ENCODE results near the gene CIDEC.
"Not testable (repeated sequence)": the region's sequence is repeated elsewhere in the genome, so short reads cannot be mapped to it uniquely, and the experiment has no call there.

CIDEC gene

DNA sequence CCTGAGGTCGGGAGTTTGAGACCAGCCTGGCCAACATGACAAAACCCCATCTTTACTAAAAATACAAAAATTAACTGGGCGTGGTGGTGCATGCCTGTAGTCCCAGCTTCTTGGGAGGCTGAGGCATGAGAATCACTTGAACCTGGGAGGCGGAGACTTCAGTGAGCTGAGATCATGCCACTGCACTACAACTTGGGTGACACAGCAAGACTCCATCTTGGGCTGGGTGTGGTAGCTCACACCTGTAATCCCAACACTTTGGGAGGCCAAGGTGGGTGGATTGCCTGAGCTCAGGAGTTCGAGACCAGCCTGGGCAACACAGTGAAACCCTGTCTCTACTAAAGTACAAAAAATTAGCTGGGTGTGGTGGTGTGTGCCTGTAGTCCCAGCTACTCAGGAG is 3.8 kb downstream of the CIDEC start:
- DNase-seq (ENCODE audit: low spot score), result not testable (repeated sequence)

- no peak for DNase-seq (ENCODE audit: low spot score)
Observed at GRCh38 chr3:9875448-9875847, 4.6 kb downstream of the CIDEC start.

- DNase-seq (ENCODE audit: low spot score), result not testable (repeated sequence)
Observed at GRCh38 chr3:9872067-9872466, 8.0 kb downstream of the CIDEC start.

- no peak for DNase-seq (ENCODE audit: low spot score)
Observed at GRCh38 chr3:9870978-9871377, 9.1 kb downstream of the CIDEC start.

GRCh38 chr3:9869955-9870354 is 10.1 kb downstream of the CIDEC start:
- DNase-seq (ENCODE audit: low spot score), result no peak

GRCh38 chr3:9867106-9867505 is 12.9 kb downstream of the CIDEC start:
- DNase-seq (ENCODE audit: low spot score), result no peak

DNA sequence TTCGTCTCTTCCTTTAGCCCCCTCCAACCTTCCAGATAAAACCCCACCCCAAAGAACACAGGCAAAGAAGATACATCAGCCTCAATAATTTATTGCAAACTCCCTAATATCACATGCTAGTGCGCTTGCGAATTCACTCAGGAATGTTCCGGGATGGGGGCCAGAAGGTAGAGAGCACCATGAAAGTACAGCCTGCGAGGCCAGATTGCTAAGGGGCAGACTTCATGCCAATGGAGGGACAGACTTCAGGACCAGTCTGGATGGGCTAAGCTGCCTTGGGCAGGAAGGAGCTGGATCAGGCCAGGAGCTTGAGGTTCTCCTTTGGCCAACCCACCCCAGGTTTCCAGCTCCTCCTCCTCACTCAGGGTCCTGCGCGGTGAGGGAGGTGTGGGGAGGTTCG is 13.4 kb downstream of the CIDEC start:
- no peak for DNase-seq (ENCODE audit: low spot score)

DNA sequence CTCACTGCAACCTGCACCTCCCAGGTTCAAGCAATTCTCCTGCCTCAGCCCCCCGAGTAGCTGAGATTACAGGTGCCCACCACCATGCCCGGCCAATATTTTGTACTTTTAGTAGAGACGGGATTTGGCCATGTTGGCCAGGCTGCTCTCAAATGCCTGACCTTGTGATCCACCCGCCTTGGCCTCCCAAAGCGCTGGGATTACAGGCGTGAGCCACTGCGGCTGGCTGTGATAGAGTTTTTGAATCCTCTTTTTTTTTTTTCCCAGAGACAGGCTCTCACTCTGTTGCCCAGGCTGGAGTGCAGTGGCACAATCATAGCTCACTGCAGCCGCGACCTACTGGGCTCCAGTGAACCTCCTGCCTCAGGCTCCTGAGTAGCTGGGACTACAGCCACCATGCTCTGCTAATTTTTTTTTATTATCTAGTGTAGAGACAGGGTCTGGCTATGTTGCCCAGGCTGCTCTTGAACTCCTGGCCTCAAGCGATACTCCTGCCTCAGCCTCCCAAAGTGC is 14.9 kb downstream of the CIDEC start:
- not testable (repeated sequence) for DNase-seq (ENCODE audit: low spot score)

DNA sequence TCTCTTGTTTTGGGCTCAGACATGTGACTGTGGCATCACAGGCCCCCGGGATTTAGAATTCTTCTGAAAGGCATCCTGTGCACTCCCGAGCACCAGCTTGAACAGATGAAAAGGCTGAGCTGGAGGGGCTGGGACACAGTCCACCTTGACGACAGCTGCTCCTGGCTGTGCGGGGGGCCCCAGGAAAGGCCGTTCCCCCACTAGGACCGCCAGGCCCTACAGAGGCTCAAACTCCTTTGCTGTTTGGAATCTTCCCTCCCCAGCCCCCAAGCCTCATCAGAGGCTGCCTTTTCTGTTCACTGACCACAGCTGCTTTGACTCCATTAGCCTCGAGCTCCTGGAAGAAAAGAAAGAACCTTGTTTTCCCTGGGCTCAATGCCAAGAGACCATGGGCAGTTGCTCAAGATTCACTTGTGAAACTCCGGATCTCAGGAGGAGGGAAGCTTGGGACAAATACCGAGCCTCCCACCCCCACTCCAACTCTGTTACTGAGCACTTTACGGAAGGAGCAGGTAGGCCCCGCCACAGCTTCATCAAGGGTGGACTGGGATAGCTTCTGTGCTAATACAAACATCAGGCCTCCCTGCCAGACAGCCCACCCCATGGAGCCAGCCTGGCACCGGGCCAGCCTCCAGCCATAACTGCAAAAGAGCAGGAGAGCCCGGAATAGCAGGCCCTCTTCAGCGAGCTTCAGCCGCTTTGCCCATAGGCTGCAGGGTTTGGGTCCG is 15.7 kb downstream of the CIDEC start:
- peak; percentile 74 for DNase-seq (ENCODE audit: low spot score)

DNA sequence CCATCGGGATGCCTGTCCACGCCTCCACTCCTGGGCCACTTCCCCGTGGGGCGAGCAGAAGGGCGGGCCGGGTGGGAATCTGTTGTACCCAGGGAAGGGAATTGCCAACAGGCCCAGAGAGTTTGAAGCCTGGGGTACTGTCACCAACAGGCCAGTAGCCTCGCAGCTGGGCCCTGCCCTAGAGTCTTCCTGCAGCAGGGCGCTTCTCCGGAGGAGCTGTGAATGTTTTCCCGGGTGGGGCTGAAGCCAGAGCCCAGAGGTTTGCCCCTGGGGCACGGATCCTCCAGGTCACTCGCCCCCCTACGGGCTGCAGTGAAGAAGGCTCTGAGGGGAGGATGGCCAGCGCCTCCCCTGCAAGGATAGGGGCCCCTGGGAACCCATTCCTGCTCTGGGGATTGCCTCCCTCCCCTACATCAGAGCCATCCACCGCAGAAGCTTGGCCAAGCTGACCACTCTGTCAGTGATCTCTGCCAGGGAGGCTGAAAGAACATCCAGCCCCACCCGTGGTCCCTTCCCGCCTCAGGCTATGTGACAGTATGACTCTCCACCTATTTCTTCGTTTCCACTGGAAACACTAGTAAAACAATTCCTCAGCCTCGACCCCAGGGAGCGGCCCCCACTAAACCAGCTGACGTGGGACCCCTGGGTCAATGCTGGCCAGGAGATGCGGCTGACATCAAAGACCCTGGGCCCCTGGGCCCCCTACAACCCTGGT is 16.8 kb downstream of the CIDEC start:
- no peak for DNase-seq (ENCODE audit: low spot score)

DNA sequence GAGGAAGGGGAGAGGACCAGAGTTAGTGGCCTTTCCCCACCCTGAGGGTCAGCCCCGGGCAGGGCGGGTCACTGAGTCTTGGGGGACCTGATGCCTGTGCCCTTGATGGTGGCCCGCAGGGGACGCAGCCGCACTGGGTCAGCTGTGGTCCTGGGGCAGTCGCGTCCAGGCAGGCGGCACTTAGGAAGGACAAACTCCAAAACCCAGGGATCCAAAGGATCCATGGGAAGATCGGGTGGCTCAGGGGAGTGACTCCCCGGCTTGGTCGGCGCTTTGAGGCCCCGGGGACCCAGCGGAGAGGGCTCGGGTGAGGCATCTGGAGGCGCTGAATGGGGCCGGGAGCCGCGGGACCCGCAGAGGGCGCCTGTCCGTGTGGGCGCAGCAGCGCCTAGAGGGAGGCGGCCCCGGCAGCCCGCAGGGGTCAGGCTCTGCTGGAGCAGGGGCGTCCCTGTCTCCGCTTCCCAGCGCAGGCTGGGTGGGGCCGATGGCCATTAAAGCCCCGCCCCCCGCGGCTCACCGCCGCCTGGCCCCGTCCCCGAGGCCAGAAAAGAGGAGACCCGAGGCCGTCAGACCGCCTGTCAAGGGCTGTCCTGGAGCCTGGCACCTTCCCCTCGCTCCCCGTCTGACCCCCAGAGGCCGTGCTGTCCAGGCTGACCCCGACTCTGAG is 17.5 kb downstream of the CIDEC start:
- no peak for DNase-seq (ENCODE audit: low spot score)

DNA sequence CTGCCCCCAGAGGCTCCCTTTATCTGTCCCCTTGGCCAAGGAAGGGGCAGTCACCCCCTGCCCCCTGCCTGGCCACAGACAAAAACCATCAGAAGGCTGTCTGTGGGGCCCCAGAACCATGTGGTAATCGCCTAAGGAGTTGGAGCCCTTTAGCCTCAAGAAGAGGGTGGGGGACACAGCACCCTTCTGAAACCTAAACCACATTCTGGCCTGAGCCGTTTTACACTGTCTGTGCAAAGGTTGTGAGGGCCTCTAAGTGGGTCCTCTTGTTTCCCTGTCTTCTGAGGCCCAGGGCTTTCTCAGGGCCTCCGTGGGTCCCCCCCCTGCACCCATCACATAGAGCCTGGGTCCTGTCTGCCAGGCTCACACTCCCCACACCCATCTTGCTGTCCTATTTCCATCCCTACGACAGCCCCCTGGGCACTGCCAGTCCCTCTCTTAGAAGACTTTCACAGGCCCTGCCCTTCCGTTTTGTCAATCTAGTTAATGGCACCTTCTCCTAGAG is 18.4 kb downstream of the CIDEC start:
- DNase-seq (ENCODE audit: low spot score), result no peak

GRCh38 chr3:9861201-9861600 is 18.9 kb downstream of the CIDEC start:
- DNase-seq (ENCODE audit: low spot score), result no peak

DNA sequence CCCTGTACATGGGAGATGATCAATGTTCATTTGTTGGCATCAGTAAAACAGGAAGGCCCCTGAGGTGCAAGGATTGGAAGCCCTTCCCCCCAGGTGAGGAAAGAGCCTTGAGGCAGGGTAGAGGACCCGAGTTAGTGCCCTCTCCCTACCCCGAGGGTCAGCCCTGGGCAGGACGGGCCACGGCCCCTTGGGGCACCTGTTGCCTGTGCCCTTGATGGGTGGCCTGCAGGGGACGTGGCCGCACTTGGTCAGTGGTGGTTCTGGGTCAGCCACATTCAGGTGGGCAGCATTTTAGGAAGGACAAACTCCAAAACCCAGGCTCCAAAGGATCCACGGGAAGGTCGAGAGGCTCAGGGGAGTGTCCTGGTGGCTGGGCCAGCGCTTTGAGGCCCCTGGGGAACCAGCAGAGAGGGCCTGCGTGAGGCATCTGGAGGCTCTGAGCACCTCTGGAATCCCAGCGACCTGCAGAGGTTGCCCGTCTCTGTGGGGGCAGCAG is 20.5 kb downstream of the CIDEC start:
- no peak for DNase-seq (ENCODE audit: low spot score)

DNA sequence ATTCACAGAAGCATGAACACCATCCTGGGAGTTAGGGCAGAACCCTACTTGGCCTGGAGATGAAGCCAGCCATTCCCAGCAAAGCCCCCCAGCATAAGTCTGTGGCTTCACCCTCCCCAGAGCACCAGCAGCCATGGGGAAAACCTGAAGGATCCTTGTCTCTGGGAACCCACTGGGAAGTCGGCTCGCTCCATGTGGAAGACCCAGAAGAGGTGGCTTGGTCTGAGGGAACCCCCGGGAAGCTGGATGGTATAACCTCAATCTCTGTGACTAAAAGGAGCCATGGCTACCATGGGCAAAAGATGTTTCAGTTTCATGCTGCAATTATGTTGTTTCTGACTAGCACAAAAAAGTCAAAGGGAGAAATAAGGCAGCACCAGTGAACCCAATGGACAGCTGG is 24.5 kb downstream of the CIDEC start:
- no peak for DNase-seq (ENCODE audit: low spot score)

GRCh38 chr3:9854291-9854940 is 25.6 kb downstream of the CIDEC start:
- DNase-seq (ENCODE audit: low spot score), result not testable (repeated sequence)

- DNase-seq (ENCODE audit: low spot score), result no peak
Observed at GRCh38 chr3:9852528-9852927, 27.5 kb downstream of the CIDEC start.

- DNase-seq (ENCODE audit: low spot score), result not testable (repeated sequence)
Observed at GRCh38 chr3:9851926-9852325, 28.1 kb downstream of the CIDEC start.

DNA sequence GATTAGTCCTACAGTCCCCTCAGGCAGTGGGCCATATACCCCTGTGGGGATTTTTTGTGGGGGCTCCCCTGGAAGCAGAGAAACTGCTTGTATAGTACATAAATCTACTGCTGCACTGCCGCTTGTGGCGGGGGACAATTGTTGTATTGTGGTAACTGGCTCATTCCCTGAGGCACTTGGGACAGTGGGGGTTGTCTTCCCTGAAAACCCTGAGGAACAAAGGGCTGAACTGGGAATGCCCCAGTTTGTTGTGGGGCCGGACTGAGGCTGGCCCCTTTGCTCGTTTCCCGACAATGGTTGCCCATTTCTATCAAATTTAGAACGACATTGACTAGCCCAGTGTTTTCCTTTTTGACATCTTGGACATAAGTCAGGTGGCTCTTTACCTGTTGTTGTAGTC is 28.7 kb downstream of the CIDEC start:
- peak; percentile 20 for DNase-seq (ENCODE audit: low spot score)

GRCh38 chr3:9848860-9849259 is 31.2 kb downstream of the CIDEC start:
- not testable (repeated sequence) for DNase-seq (ENCODE audit: low spot score)

DNA sequence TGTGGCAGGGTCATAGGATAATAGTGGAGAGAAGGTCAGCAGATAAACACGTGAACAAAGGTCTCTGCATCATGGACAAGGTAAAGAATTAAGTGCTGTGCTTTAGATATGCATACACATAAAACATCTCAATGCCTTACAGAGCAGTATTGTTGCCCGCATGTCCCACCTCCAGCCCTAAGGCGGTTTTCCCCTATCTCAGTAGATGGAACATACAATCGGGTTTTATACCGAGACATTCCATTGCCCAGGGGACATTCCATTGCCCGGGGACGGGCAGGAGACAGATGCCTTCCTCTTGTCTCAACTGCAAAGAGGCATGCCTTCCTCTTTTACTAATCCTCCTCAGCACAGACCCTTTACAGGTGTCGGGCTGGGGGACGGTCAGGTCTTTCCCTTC is 32.2 kb downstream of the CIDEC start:
- DNase-seq (ENCODE audit: low spot score), result not testable (repeated sequence)

DNA sequence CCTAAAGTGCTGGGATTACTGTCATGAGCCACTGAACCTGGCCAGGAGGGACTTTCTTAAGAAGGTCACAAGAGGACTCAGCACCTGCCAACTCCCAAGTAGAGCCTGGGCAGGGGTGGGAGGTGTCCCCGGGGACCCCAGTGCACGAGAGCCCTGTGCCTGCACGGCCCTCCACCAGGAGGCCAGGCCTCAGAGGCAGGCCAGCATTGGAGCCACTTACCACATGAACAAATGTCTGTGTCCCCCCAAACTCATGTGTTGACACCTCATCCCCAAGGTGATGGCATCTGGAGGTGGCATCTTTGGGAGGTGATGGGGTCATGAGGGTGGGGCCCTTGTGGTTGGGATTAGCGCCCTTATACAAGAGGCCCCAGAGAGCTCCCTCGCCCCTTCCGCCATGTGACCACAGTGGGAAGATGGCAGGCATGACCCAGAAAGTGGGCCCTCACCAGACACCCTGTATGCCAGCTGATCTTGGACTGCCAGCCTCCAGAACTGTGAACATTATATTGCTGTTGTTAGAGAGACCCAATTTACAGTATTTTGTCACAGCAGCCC is 33.0 kb downstream of the CIDEC start:
- DNase-seq (ENCODE audit: low spot score), result no peak

All from globus pallidus (tissue), 1 donor.